Mucosa of descending colon (tissue), 3 donors: ENCODE results near the gene LYZ. TPM values are rescaled to one million over a fixed set of nuclear protein-coding genes. Genes with fewer than 3 reads are reported as not detected.

Experiments used
- ATAC-seq: fragments of 200-7000 bp; cut with Tn5 transposase; one replicate; pipeline ENCODE4 v1.9.1; 2020; ENCODE audit warnings: mild to moderate bottlenecking, moderate library complexity
- DNase-seq, 3 donors: peaks; one replicate each; pipeline ENCODE4 v3.0.0-alpha.2; 2020
- H3K36me3 ChIP-seq: fragments of 200-600 bp; one replicate; pipeline ENCODE4 v1.8.0; 2021; ENCODE audit warnings: low read depth, mild to moderate bottlenecking
- H3K4me1 ChIP-seq: fragments of 200-600 bp; one replicate; pipeline ENCODE4 v1.8.0; 2021; ENCODE audit warnings: low read depth, mild to moderate bottlenecking
- H3K4me3 ChIP-seq: fragments of 200-600 bp; one replicate; pipeline ENCODE4 v1.8.0; 2021; ENCODE audit warnings: mild to moderate bottlenecking
- H3K9me3 ChIP-seq: fragments of 200-600 bp; one replicate; pipeline ENCODE4 v1.8.0; 2021; ENCODE audit warnings: mild to moderate bottlenecking
- intact Hi-C, 2 donors: fragments of 100-400 bp; cut with DNase I in 1 of 2; cut with micrococcal nuclease in 1 of 2; formaldehyde crosslinking; loops; one replicate each; pipeline versions ENCODE4 v1.11.0 to v1.11.1; 2022; cut with DNase I, micrococcal nuclease
- total RNA-seq, 3 donors: library from RNA; stranded (reverse); fragmentation: NEBNext Ultra II Directional in 2 of 3; extraction: Animal tissue kit (Norgen Biotek cat#: 25700) in 2 of 3; gene quantifications; one replicate each; pipeline versions ENCODE4 v1.2.1 to v1.2.4, GENCODE V29; 2021 to 2023
- TF ChIP-seq, protein P1 (sequence below): fragments of 200-600 bp; IDR thresholded peaks from one replicate; pipeline ENCODE4 v1.8.0; 2022; ENCODE audit warnings: antibody characterized with exemption, mild to moderate bottlenecking
- donor health status: DM: no; HTN: no; CAD: no; lungs with moderate emphysema.
- donor health status: DM: no; HTN: no; CAD: no.
- donor health status: DM: no; HTN: yes; CAD: no.

LYZ gene
- total RNA-seq, 3 donors from 2014 or later, result 47.7 to 118 (median 55.2) TPM

DNA sequence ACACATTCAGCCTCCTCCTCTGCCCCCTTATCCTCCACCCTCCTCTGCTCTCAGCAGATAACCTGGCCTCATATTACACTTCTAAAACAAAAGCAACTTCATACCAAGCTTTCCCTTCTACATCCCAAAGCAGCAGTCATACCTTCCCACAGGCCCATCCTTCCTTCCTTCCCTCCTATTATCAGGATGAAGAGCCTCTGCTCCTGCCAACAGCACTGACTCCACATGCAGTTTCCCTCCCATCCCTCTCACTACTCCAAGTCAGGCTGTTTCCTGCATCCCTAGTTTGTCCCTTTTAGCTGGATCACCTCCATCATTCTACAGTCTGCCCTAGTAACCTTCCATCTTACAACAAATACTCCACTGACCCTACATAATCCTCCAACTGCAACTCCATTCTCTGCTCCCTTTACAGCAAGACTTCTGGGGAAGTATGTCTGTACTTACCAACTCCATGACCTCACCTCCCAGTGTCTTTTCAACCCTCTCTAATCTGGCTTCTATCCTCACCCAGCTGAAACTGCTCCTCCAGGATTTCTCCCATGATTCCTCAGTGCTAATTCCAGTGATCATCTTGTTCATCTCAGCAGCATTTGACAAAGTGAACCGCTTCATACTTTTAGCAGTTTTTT is 6.5 kb downstream of the LYZ start:
- intact Hi-C loops, result no loop called here
- Histone ChIP-seq H3K36me3 (no peaks in the 10 kb centered on the region), H3K4me1 (peaks cover 3% of the 10 kb centered on the region), H3K9me3 (no peaks in the 10 kb centered on the region), H3K4me3 (no peak overlapping the region)
- TF ChIP-seq, protein P1, sequence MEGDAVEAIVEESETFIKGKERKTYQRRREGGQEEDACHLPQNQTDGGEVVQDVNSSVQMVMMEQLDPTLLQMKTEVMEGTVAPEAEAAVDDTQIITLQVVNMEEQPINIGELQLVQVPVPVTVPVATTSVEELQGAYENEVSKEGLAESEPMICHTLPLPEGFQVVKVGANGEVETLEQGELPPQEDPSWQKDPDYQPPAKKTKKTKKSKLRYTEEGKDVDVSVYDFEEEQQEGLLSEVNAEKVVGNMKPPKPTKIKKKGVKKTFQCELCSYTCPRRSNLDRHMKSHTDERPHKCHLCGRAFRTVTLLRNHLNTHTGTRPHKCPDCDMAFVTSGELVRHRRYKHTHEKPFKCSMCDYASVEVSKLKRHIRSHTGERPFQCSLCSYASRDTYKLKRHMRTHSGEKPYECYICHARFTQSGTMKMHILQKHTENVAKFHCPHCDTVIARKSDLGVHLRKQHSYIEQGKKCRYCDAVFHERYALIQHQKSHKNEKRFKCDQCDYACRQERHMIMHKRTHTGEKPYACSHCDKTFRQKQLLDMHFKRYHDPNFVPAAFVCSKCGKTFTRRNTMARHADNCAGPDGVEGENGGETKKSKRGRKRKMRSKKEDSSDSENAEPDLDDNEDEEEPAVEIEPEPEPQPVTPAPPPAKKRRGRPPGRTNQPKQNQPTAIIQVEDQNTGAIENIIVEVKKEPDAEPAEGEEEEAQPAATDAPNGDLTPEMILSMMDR, result no peak
- no peak for ATAC-seq
- no peak for DNase-seq

DNA sequence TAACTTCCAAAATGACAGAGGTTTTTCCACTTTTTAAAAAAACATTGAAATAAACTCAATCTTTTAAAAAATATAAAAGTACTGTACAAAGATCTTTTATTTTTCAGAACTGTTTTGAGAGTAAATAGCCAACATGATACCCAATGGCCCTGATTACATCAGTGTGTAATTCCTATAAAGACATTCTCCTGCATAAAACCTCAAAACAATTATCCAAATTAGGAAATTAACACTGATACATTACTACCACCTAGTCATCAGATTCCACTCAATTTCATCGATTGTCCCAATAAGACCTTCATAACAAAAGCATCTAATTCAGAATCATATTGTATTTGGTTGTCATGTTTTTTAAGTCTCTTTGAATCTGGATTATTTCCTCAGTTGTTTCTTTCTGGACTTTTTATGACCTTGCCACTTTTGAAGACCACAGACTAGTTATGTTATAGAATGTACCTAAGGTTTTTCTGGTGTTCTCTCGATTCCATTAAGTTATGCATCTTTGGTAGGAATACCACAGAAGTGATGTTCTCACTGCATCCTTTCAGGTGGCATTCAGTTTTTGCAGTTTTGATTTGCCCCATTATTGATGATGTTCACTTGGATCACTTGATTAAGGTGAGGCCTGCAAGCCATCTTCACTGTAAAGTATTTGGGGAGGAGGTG is 7.3 kb downstream of the LYZ start:
- Histone ChIP-seq H3K4me3 (no peak overlapping the region), H3K36me3 (no peaks in the 10 kb centered on the region), H3K9me3 (no peaks in the 10 kb centered on the region), H3K4me1 (peaks cover 9% of the 10 kb centered on the region)
- no peak for ATAC-seq
- TF ChIP-seq, protein P1, result no peak
- DNase-seq, result no peak
- intact Hi-C loops, result no loop called here

DNA sequence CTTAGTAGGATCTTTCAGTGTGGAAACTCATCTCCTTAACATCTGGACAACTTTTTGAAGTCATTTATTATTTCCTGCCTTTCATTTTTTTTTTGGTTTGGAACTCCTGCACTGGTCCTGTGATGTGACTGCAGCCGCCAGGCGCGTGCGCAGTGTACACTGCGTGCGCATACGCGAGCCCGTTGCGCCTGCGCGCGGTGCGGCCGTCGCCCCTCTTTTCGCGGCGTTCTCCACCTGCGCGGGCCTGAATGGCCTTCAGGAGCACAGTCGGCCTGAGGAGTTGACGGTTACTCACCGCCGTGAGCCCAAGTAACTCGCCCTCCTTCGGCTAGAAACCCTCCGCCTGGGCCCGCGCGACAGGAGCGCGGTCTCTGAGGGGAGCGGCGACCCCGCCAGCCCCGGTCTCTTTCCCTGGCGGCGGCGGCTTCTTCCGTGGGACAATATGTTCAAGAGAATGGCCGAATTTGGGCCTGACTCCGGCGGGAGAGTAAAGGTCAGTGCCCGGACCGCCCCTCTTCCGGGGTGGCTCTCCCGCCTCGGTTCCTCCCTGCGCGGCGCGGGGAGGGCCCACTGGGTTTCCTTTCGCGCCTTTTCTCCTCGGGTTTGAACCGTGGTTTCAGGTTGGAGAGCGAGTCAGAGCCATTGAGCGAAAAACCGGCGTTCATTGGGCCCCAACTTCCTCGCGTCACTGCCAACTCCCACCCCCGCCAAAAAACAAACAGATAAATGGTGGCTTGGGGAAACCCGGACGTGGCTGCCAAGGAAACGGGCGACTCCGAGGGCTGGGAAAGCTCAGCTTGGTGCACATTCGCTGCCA is 11.6 kb downstream of the LYZ start, which contains the start of gene YEATS4:
Gene YEATS4, plus strand, starts transcription at position 213 of the 817 bp plus-strand sequence. Its CDS starts 230 bp downstream, at position 443.
- intact Hi-C loops, result no loop called here
- Histone ChIP-seq H3K4me3 (peak within 1 kb of the TSS; percentile 94), H3K9me3 (no peaks in the 10 kb centered on the region), H3K36me3 (no peaks in the 10 kb centered on the region), H3K4me1 (peaks cover 10% of the 10 kb centered on the region)
- ATAC-seq (peak; percentile 94), DNase-seq (peak; percentile 89 to 91 (median 90))
- TF ChIP-seq, protein P1, result no peak

DNA sequence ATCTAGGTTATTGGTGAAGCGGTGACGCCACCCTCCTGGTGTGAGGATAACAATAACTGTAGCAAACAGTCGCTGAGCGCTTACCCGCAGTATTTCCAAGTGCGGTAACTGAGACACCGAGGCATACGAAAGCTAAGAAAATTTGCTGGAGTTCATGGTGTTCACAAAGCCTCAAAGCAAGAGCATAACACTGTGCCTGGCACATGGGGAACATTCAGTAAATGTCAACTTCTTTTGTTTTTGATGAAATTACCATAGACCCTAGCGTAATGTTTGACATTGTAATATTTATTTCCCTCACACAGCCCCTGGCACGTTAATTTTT is 12.1 kb downstream of the LYZ start:
- ATAC-seq (no peak), DNase-seq (no peak)
- no peaks in the 10 kb centered on the region for H3K9me3 ChIP-seq
- intact Hi-C loops, result no loop called here
- peak overlapping the region; percentile 94 for H3K4me3 ChIP-seq
- TF ChIP-seq, protein P1, result no peak
- peaks cover 10% of the 10 kb centered on the region for H3K4me1 ChIP-seq
- no peaks in the 10 kb centered on the region for H3K36me3 ChIP-seq

DNA sequence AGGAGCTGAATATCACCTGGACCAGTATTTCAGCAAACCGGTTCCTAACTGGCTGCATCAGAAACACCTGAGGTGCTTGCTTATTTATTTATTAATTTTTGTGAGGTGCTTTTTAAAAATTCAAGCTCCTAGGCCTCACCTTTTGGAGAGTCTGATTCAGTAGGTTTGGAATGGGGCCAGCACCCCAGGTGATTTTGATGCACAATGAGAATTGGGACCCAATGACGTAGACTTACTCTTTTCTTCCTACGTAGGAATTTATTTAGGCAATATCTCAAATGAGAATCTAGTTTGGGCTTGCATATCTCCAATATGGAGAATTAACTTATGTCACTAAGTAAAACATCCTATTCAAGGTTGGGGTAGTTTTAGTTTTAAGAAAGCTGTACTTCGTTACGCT is 18.6 kb downstream of the LYZ start:
- no peaks in the 10 kb centered on the region for H3K4me1 ChIP-seq
- H3K4me3 ChIP-seq, result no peak overlapping the region
- no peaks in the 10 kb centered on the region for H3K36me3 ChIP-seq
- DNase-seq (no peak), ATAC-seq (no peak)
- intact Hi-C loops, result no loop called here
- TF ChIP-seq, protein P1, result no peak
- no peaks in the 10 kb centered on the region for H3K9me3 ChIP-seq
